ENCODE measurements around the gene PPM1L.

- TF ChIP-seq POLR2A (IDR thresholded peaks at IDR 0.05; ENCODE audit: low read length) (no peak), GATA1 (IDR thresholded peaks at IDR 0.05; ENCODE audit: low read depth, low read length) (no peak)
Observed at GRCh38 chr3:160953686-160954085, 197.7 kb downstream of the PPM1L start.

Measured in erythroblast (primary cell).